H9 (cell line): Measurements from ENCODE around the gene NOP56. TPM values are rescaled to one million over a fixed set of nuclear protein-coding genes. Genes with fewer than 3 reads are reported as not detected.
A peak's percentile ranks its signal among the peaks of the same experiment; 100 is the strongest.

Experiments used
- DNase-seq: peaks from one replicate; pipeline ENCODE4 v3.0.0-alpha.2; 2017
- H2AFZ ChIP-seq: one replicate; pipeline ENCODE4 v1.6.1; 2013; ENCODE audit warnings: mild to moderate bottlenecking, low read length, control low read depth, moderate library complexity
- H2AK5ac ChIP-seq: 2 replicates; pipeline ENCODE4 v1.6.1; 2013; ENCODE audit warnings: low read length, control low read depth, mixed read lengths; ENCODE audit not compliant: insufficient read length
- H2BK120ac ChIP-seq: one replicate; pipeline ENCODE4 v1.6.1; 2013; ENCODE audit warnings: low read depth, mild to moderate bottlenecking, low read length, control low read depth, inconsistent platforms; ENCODE audit not compliant: poor library complexity, severe bottlenecking
- H2BK12ac ChIP-seq: 2 replicates; pipeline ENCODE4 v1.6.1; 2013; ENCODE audit warnings: low read length, control low read depth, mixed read lengths, low read depth; ENCODE audit not compliant: insufficient read length
- H2BK15ac ChIP-seq: 2 replicates; pipeline ENCODE4 v1.6.1; 2013; ENCODE audit warnings: low read depth, low read length, control low read depth
- H2BK20ac ChIP-seq: one replicate; pipeline ENCODE4 v1.6.1; 2013; ENCODE audit warnings: low read depth, mild to moderate bottlenecking, low read length, control low read depth, inconsistent platforms; ENCODE audit not compliant: poor library complexity, severe bottlenecking
- H2BK5ac ChIP-seq: 2 replicates; pipeline ENCODE4 v1.6.1; 2013; ENCODE audit warnings: low read length, control low read depth, mixed read lengths; ENCODE audit not compliant: insufficient read length
- H3K14ac ChIP-seq: 2 replicates; pipeline ENCODE4 v1.6.1; 2013; ENCODE audit warnings: low read length, control low read depth; ENCODE audit not compliant: insufficient read depth
- H3K18ac ChIP-seq: 2 replicates; pipeline ENCODE4 v1.6.1; 2013; ENCODE audit warnings: low read depth, mild to moderate bottlenecking, mixed read lengths, low read length, control low read depth; ENCODE audit not compliant: insufficient read length
- H3K23ac ChIP-seq: 2 replicates; pipeline ENCODE4 v1.6.1; 2013; ENCODE audit warnings: low read length, control low read depth, mixed read lengths, low read depth; ENCODE audit not compliant: insufficient read length
- H3K23me2 ChIP-seq: 2 replicates; pipeline ENCODE4 v1.6.1; 2013; ENCODE audit warnings: low read depth, mild to moderate bottlenecking, mixed read lengths, low read length, control low read depth; ENCODE audit not compliant: insufficient read length, poor library complexity, severe bottlenecking
- H3K27ac ChIP-seq: 2 replicates; pipeline ENCODE4 v1.5.1; 2013; ENCODE audit warnings: low read length, control low read depth, mixed read lengths, low read depth; ENCODE audit not compliant: insufficient read length
- H3K27me3 ChIP-seq: 2 replicates; pipeline ENCODE4 v1.6.1; 2013; ENCODE audit warnings: low read length, control low read depth, inconsistent platforms; ENCODE audit not compliant: insufficient read depth
- H3K4ac ChIP-seq: 2 replicates; pipeline ENCODE4 v1.6.1; 2013; ENCODE audit warnings: low read depth, mild to moderate bottlenecking, control low read depth, inconsistent platforms, low read length, moderate library complexity
- H3K4me1 ChIP-seq: 2 replicates; pipeline ENCODE4 v1.6.1; 2013; ENCODE audit warnings: low read length, control low read depth, inconsistent platforms; ENCODE audit not compliant: insufficient read depth
- H3K4me2 ChIP-seq: 2 replicates; pipeline ENCODE4 v1.6.1; 2013; ENCODE audit warnings: low read length, control low read depth, mixed read lengths; ENCODE audit not compliant: insufficient read length, insufficient read depth
- H3K56ac ChIP-seq: 2 replicates; pipeline ENCODE4 v1.6.1; 2013; ENCODE audit warnings: low read depth, mild to moderate bottlenecking, mixed read lengths, low read length, control low read depth; ENCODE audit not compliant: insufficient read length
- H3K79me1 ChIP-seq: 2 replicates; pipeline ENCODE4 v1.6.1; 2013; ENCODE audit warnings: low read depth, mild to moderate bottlenecking, moderate library complexity, low read length, control low read depth, inconsistent platforms; ENCODE audit not compliant: insufficient read depth, poor library complexity, severe bottlenecking
- H3K79me2 ChIP-seq: 2 replicates; pipeline ENCODE4 v1.6.1; 2013; ENCODE audit warnings: low read length, control low read depth, inconsistent platforms; ENCODE audit not compliant: insufficient read depth
- H3K9ac ChIP-seq: 2 replicates; pipeline ENCODE4 v1.6.1; 2013; ENCODE audit warnings: low read length, control low read depth, mixed read lengths; ENCODE audit not compliant: insufficient read length; ENCODE audit errors: extremely low read depth
- H3K9me3 ChIP-seq: one replicate; pipeline ENCODE4 v1.6.1; 2013; ENCODE audit warnings: low read depth, low read length, inconsistent platforms; ENCODE audit not compliant: control insufficient read depth
- H3T11ph ChIP-seq: one replicate; pipeline ENCODE4 v1.6.1; 2013; ENCODE audit warnings: mild to moderate bottlenecking, low read length, control low read depth, inconsistent platforms
- H4K20me1 ChIP-seq: one replicate; pipeline ENCODE4 v1.6.1; 2013; ENCODE audit not compliant: control insufficient read depth, insufficient read length, insufficient read depth
- H4K5ac ChIP-seq: 2 replicates; pipeline ENCODE4 v1.6.1; 2013; ENCODE audit warnings: low read depth, mild to moderate bottlenecking, mixed read lengths, low read length, control low read depth; ENCODE audit not compliant: insufficient read length
- H4K8ac ChIP-seq: replicated peaks from 2 replicates; pipeline ENCODE4 v1.6.1; 2013; ENCODE audit warnings: low read length, control low read depth, mixed read lengths, low read depth; ENCODE audit not compliant: insufficient read length
- H4K91ac ChIP-seq: 2 replicates; pipeline ENCODE4 v1.6.1; 2013; ENCODE audit warnings: low read depth, mild to moderate bottlenecking, moderate library complexity, mixed read lengths, low read length, control low read depth; ENCODE audit not compliant: insufficient read length
- H3K27ac Mint-ChIP-seq, 3 experiments: 2 replicates in 2 of 3; 3 replicates in 1 of 3; pipeline ENCODE4 v1.8.0; 2020 to 2021; ENCODE audit warnings: mixed read lengths in 3 of 3, mild to moderate bottlenecking in 1 of 3, moderate library complexity in 1 of 3
- H3K27me3 Mint-ChIP-seq: 2 replicates; pipeline ENCODE4 v1.8.0; 2021; ENCODE audit warnings: low read depth, mild to moderate bottlenecking, moderate library complexity, mixed read lengths
- H3K36me3 Mint-ChIP-seq, 3 experiments: 2 replicates in 2 of 3; 3 replicates in 1 of 3; pipeline ENCODE4 v1.8.0; 2020 to 2021; ENCODE audit warnings: low read depth in 3 of 3, mixed read lengths in 3 of 3; ENCODE audit not compliant: insufficient read depth in 1 of 3
- H3K4me1 Mint-ChIP-seq, 2 experiments: 2 replicates each; pipeline ENCODE4 v1.8.0; 2020; ENCODE audit warnings: mixed read lengths in 2 of 2
- H3K4me3 Mint-ChIP-seq, 2 experiments: 2 replicates in 1 of 2; 3 replicates in 1 of 2; pipeline ENCODE4 v1.8.0; 2020 to 2021; ENCODE audit warnings: mild to moderate bottlenecking in 2 of 2, mixed read lengths in 2 of 2, moderate library complexity in 1 of 2
- H3K9me3 Mint-ChIP-seq, 2 experiments: 2 replicates in 1 of 2; 3 replicates in 1 of 2; pipeline ENCODE4 v1.8.0; 2020; ENCODE audit warnings: mild to moderate bottlenecking in 2 of 2, mixed read lengths in 2 of 2, moderate library complexity in 1 of 2
- WGBS: extraction: QIAGEN DNeasy Blood & Tissue Kit; methylation state at CpG from one replicate; pipeline ENCODE4 v1.1.7; 2013; ENCODE audit warnings: missing lambda C conversion rate, low lambda C conversion rate, mixed read lengths; ENCODE audit not compliant: insufficient read length; ENCODE audit errors: extremely low coverage; 5-methylcytosine and 5-hydroxymethylcytosine counted together
- long read RNA-seq: library from polyadenylated mRNA; unstranded; transcript quantifications from one replicate; pipeline ENCODE4 v2.0.0, GENCODE V29; 2020
- total RNA-seq: library from RNA; stranded (reverse); gene quantifications from 2 replicates; pipeline ENCODE4 v1.2.1, GENCODE V29; 2021
- TF ChIP-seq, protein P1 (sequence below): fragments of 200-600 bp; sonication (generic); conservative IDR thresholded peaks from 3 replicates; pipeline ENCODE4 v1.8.0; 2021; ENCODE audit warnings: antibody characterized with exemption, mild to moderate bottlenecking

The NOP56 gene, protein sequence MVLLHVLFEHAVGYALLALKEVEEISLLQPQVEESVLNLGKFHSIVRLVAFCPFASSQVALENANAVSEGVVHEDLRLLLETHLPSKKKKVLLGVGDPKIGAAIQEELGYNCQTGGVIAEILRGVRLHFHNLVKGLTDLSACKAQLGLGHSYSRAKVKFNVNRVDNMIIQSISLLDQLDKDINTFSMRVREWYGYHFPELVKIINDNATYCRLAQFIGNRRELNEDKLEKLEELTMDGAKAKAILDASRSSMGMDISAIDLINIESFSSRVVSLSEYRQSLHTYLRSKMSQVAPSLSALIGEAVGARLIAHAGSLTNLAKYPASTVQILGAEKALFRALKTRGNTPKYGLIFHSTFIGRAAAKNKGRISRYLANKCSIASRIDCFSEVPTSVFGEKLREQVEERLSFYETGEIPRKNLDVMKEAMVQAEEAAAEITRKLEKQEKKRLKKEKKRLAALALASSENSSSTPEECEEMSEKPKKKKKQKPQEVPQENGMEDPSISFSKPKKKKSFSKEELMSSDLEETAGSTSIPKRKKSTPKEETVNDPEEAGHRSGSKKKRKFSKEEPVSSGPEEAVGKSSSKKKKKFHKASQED
- 756 and 774 TPM in 2 replicates for total RNA-seq
- long read RNA-seq, transcript NOP56-201 (12 exons, 2,400 nt) = major isoform, 308 of 974 reads
- long read RNA-seq, transcript NOP56-219 (1 exons, 2,980 nt) = minor isoform, 15 of 974 reads
- long read RNA-seq, partial matches to known transcripts = 400 of 974 reads
- long read RNA-seq, other reads (novel, unspliced or antisense) = 243 of 974 reads

DNA sequence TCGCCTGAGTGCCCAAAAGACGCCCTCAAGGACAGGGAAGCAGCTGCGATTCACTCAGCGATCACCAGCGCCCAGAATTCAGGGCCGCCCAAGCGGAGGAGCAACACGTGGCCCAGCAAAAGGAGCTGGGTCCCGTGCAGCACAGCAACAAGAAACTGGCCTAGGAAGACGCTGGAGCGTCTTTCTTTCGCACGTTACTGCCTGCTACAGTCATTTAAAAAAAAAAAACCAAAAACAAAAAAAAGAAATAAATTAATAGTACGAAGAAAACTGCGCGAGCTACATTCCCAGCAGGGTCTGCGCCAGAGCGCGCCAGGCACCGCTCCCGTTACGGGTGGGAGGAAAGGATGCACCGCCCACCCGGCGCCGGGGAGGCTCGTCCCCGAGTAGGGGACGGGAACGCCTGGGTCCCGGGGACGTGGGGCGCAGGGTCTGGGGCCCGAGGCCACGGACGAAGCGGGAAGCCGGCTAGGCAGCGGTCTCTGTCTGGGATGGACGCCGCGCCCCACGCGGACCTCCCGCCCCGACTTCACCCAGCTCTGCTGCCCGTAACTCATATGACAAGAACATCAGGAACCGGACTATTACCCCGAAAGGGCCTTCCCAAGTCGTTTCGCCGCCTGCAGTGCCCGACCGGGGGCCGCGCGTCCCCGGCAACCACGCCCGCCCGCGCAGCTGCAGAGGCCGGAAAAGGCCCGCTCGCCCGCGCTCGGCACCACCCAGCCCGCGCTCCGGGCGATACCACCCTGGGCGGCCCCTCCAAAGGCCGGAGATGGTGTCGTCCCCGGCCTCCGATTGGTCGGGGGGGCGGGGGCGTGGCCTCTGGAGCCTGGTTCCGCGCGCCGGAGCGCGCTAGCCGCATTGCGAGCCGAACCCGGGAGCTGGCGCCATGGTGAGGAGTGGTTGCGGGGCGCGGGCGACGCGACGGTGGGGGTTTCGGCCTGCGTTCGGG is at the start of gene NOP56:
Gene NOP56, plus strand, starts transcription at position 861 of the 952 bp plus-strand sequence. Its CDS starts 29 bp downstream, at position 890.
- H2BK5ac ChIP-seq = no peak within 1 kb of the TSS
- H4K91ac ChIP-seq = peak within 1 kb of the TSS; percentile 93
- peak within 1 kb of the TSS; percentile 50 for H4K5ac ChIP-seq
- H2AFZ ChIP-seq = no peak within 1 kb of the TSS
- no peak within 1 kb of the TSS for H2BK12ac ChIP-seq
- no peak within 1 kb of the TSS for H2BK120ac ChIP-seq
- H3K27me3 ChIP-seq = no peaks in the 10 kb centered on the region
- peaks cover 17% of the 10 kb centered on the region for H3K79me2 ChIP-seq
- no peak within 1 kb of the TSS for H2AK5ac ChIP-seq
- H3K14ac ChIP-seq = peak within 1 kb of the TSS; percentile 100
- H3K4me1 ChIP-seq = no peaks in the 10 kb centered on the region; the same call in 1 of the 2 replicates
- H3K27ac Mint-ChIP-seq = peak within 1 kb of the TSS; percentile 84 to 96 (median 94); a peak in 6 of 7 replicates
- H3K56ac ChIP-seq = no peak within 1 kb of the TSS
- H3K9me3 ChIP-seq = no peaks in the 10 kb centered on the region
- TF ChIP-seq, protein P1, sequence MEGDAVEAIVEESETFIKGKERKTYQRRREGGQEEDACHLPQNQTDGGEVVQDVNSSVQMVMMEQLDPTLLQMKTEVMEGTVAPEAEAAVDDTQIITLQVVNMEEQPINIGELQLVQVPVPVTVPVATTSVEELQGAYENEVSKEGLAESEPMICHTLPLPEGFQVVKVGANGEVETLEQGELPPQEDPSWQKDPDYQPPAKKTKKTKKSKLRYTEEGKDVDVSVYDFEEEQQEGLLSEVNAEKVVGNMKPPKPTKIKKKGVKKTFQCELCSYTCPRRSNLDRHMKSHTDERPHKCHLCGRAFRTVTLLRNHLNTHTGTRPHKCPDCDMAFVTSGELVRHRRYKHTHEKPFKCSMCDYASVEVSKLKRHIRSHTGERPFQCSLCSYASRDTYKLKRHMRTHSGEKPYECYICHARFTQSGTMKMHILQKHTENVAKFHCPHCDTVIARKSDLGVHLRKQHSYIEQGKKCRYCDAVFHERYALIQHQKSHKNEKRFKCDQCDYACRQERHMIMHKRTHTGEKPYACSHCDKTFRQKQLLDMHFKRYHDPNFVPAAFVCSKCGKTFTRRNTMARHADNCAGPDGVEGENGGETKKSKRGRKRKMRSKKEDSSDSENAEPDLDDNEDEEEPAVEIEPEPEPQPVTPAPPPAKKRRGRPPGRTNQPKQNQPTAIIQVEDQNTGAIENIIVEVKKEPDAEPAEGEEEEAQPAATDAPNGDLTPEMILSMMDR = no peak
- peaks cover 15 to 22% of the 10 kb centered on the region in 2 experiments for H3K4me1 Mint-ChIP-seq
- H3K9ac ChIP-seq = peak within 1 kb of the TSS; percentile 99
- no peak within 1 kb of the TSS for H3T11ph ChIP-seq
- no CpG with 5 or more reads among the region's 101 CpGs for WGBS
- H3K27me3 Mint-ChIP-seq = no peaks in the 10 kb centered on the region; the same call in 1 of the 2 replicates
- H3K79me1 ChIP-seq = peaks cover 11% of the 10 kb centered on the region
- peak within 1 kb of the TSS; percentile 88 to 93 for H3K4me3 Mint-ChIP-seq
- H4K20me1 ChIP-seq = no peaks in the 10 kb centered on the region
- H4K8ac ChIP-seq = no peak within 1 kb of the TSS
- peak within 1 kb of the TSS; percentile 97 for H3K18ac ChIP-seq
- H3K4me2 ChIP-seq = peak within 1 kb of the TSS; percentile 96
- DNase-seq = peak; percentile 86
- H2BK20ac ChIP-seq = no peak within 1 kb of the TSS
- no peaks in the 10 kb centered on the region for H3K9me3 Mint-ChIP-seq
- no peak within 1 kb of the TSS; the same call in 1 of the 2 replicates for H3K4ac ChIP-seq
- peaks cover 40 to 45% (median 41%) of the 10 kb centered on the region in 3 experiments for H3K36me3 Mint-ChIP-seq
- H3K27ac ChIP-seq = no peak within 1 kb of the TSS
- H2BK15ac ChIP-seq = no peak within 1 kb of the TSS
- H3K23me2 ChIP-seq = peaks cover 9% of the 10 kb centered on the region
- H3K23ac ChIP-seq = no peak within 1 kb of the TSS
